ENCODE measurements around the gene FOXA2. TPM values are rescaled to one million over a fixed set of nuclear protein-coding genes. Genes with fewer than 3 reads are reported as not detected.

The FOXA2 gene
- total and polyA plus RNA-seq, 2 of the 13 experiments (the other 11 are each of a cell fraction or from before 2014, with no cell fraction given) = 8.8 to 12.2 TPM

DNA sequence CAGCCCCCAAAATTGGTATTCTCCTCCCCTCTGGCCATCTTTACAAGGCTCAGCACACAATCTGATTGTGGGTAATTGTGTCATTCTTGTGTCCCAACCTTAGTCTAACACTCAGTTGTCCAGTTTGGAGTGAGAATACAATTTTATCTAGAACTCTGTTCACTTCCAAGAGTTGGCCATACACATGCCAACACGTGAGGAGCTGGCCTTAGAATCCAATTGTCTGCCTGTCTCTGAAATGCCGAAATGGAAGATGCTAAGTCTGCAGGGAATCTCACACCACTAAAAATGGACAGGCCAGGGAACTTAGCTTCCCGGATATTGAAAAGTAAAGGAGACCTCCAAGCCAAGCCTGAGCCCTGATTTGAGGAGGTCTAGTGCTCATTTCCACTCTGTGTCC lies 12.3 kb downstream of the FOXA2 start:
- H3K36me3 ChIP-seq (replicated peaks in 1 of 2; ENCODE audit: control insufficient read depth in 1 of 2, insufficient read depth in 2 of 2, low read length in 2 of 2) = peaks cover 3 to 25% of the 10 kb centered on the region in 2 experiments; a peak in 4 of 5 replicates
- in situ Hi-C loops (cut with HindIII; ENCODE audit: extremely low pct_ligation_motif_present, low pct_unique_long_range_greater_than_20kb) (loop anchor here (10.0 kb wide), 2 partner anchors 783 to 1063 kb away; partner anchors contain the start of genes CST3 and NXT1), intact Hi-C loops (cut with micrococcal nuclease; ENCODE audit: unreplicated experiment) (no loop called here)
- H2AFZ ChIP-seq (ENCODE audit: low read length) = no peak overlapping the region
- no peak for ATAC-seq
- no peak for FAIRE-seq
- BruUV-seq (replicated peaks) = no TSS peak
- no peak overlapping the region for H3K4me3 ChIP-seq (replicated peaks in 1 of 3; ENCODE audit: insufficient read depth in 1 of 3, low read depth in 2 of 3, low read length in 3 of 3)
- 93% methylated on average over 3 of the region's 3 CpGs for WGBS (ENCODE audit: low lambda C conversion rate)
- CTCF ChIA-PET (ENCODE audit: low intra/inter-chr PET ratio, low total read pairs) = no interaction called here
- peak overlapping the region; percentile 38; the same call in 1 of the 2 replicates for H3K4me2 ChIP-seq (ENCODE audit: low read depth, low read length)
- no peaks in the 10 kb centered on the region; a peak in 1 of 5 replicates for H3K27me3 ChIP-seq (ENCODE audit: control insufficient read depth in 1 of 2, insufficient read depth in 2 of 2, low read length in 2 of 2)
- H3K9me3 ChIP-seq (ENCODE audit: low read length) = no peaks in the 10 kb centered on the region
- H3K27ac ChIP-seq (ENCODE audit: extremely low read length, insufficient read depth, low read length) = no peak overlapping the region
- peaks cover 27% of the 10 kb centered on the region; the same call in 1 of the 2 replicates for H4K20me1 ChIP-seq (ENCODE audit: insufficient read depth, low read length)
- POLR2A ChIA-PET = interaction anchor here (0.8 to 9.9 kb wide), 7 partner anchors 8 to 82 kb away, joined by 3 to 111 read pairs (median 51); partner anchors contain the start of gene FOXA2
- TF ChIP-seq POLR2AphosphoS5 (IDR thresholded peaks at IDR 0.05; ENCODE audit: low read depth, low read length) (peak; percentile 37; the same call in 1 of the 2 replicates), CCDC6 (CRISPR knock-in tag; IDR thresholded peaks at IDR 0.05) (0 out of 2 replicates have a peak, but pooled peaks have one; percentile 35), ZNF546 (CRISPR knock-in tag; conservative IDR thresholded peaks at IDR 0.05) (no peak), RBM22 (optimal IDR thresholded peaks at IDR 0.05; ENCODE audit: low read length) (peak; percentile 52)
- TF ChIP-seq, protein P1, sequence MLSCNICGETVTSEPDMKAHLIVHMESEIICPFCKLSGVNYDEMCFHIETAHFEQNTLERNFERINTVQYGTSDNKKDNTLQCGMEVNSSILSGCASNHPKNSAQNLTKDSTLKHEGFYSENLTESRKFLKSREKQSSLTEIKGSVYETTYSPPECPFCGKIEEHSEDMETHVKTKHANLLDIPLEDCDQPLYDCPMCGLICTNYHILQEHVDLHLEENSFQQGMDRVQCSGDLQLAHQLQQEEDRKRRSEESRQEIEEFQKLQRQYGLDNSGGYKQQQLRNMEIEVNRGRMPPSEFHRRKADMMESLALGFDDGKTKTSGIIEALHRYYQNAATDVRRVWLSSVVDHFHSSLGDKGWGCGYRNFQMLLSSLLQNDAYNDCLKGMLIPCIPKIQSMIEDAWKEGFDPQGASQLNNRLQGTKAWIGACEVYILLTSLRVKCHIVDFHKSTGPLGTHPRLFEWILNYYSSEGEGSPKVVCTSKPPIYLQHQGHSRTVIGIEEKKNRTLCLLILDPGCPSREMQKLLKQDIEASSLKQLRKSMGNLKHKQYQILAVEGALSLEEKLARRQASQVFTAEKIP (CRISPR knock-in tag; IDR thresholded peaks at IDR 0.05; ENCODE audit: borderline replicate concordance) = 0 out of 2 replicates have a peak, but pooled peaks have one; percentile 54
- no peak for DNase-seq (ENCODE audit: low spot score)
- H3K9ac ChIP-seq (ENCODE audit: insufficient read depth, low read depth, low read length) = no peak overlapping the region
- peaks cover 71% of the 10 kb centered on the region for H3K4me1 ChIP-seq (ENCODE audit: insufficient read depth, low read length)
- H3K79me2 ChIP-seq (ENCODE audit: insufficient read depth, low read length) = peaks cover 88% of the 10 kb centered on the region

DNA sequence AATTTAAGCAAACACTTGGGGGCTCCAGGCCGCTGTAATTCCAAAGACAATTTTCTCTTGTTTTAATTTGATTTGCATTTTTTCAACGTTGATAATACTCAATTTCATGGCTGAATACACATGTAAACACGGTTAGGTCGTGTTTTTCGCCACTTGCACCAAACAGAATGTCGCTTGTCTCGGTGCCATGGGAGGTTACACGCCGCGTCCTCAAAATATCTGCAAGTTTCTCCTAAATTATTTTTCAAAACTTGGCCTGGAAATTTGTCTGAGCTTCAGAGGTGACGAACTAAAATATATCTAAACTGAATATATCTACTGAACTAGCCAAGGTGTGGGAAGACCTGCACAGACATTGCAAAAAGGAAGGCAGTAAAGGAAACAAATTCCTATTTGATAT lies 15.0 kb downstream of the FOXA2 start:
- H2AFZ ChIP-seq (ENCODE audit: low read length) = no peak overlapping the region
- ChIA-PET POLR2A (interaction anchor here (0.7 to 7.4 kb wide), 5 partner anchors 17 to 78 kb away, joined by 3 to 57 read pairs (median 10); no protein-coding TSS in a partner anchor), CTCF (ENCODE audit: low intra/inter-chr PET ratio, low total read pairs) (no interaction called here)
- no peak overlapping the region for H3K4me3 ChIP-seq (replicated peaks in 1 of 3; ENCODE audit: insufficient read depth in 1 of 3, low read depth in 2 of 3, low read length in 3 of 3)
- no peak overlapping the region for H3K27ac ChIP-seq (ENCODE audit: extremely low read length, insufficient read depth, low read length)
- BruUV-seq (replicated peaks) = no TSS peak
- no peak overlapping the region for H3K4me2 ChIP-seq (ENCODE audit: low read depth, low read length)
- H3K36me3 ChIP-seq (replicated peaks in 1 of 2; ENCODE audit: control insufficient read depth in 1 of 2, insufficient read depth in 2 of 2, low read length in 2 of 2) = peaks cover 14 to 51% of the 10 kb centered on the region in 2 experiments
- no peak overlapping the region for H3K9ac ChIP-seq (ENCODE audit: insufficient read depth, low read depth, low read length)
- no peak for TF ChIP-seq POLR2A (IDR thresholded peaks at IDR 0.05; ENCODE audit: insufficient read depth in 1 of 2, low read depth in 2 of 2, low read length in 2 of 2)
- TF ChIP-seq, protein P2, sequence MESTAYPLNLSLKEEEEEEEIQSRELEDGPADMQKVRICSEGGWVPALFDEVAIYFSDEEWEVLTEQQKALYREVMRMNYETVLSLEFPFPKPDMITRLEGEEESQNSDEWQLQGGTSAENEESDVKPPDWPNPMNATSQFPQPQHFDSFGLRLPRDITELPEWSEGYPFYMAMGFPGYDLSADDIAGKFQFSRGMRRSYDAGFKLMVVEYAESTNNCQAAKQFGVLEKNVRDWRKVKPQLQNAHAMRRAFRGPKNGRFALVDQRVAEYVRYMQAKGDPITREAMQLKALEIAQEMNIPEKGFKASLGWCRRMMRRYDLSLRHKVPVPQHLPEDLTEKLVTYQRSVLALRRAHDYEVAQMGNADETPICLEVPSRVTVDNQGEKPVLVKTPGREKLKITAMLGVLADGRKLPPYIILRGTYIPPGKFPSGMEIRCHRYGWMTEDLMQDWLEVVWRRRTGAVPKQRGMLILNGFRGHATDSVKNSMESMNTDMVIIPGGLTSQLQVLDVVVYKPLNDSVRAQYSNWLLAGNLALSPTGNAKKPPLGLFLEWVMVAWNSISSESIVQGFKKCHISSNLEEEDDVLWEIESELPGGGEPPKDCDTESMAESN (CRISPR knock-in tag; conservative IDR thresholded peaks at IDR 0.05) = no peak
- TF ChIP-seq, protein P3, sequence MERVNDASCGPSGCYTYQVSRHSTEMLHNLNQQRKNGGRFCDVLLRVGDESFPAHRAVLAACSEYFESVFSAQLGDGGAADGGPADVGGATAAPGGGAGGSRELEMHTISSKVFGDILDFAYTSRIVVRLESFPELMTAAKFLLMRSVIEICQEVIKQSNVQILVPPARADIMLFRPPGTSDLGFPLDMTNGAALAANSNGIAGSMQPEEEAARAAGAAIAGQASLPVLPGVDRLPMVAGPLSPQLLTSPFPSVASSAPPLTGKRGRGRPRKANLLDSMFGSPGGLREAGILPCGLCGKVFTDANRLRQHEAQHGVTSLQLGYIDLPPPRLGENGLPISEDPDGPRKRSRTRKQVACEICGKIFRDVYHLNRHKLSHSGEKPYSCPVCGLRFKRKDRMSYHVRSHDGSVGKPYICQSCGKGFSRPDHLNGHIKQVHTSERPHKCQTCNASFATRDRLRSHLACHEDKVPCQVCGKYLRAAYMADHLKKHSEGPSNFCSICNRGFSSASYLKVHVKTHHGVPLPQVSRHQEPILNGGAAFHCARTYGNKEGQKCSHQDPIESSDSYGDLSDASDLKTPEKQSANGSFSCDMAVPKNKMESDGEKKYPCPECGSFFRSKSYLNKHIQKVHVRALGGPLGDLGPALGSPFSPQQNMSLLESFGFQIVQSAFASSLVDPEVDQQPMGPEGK (CRISPR knock-in tag; IDR thresholded peaks at IDR 0.05) = no peak
- TF ChIP-seq TMF1 (CRISPR knock-in tag; IDR thresholded peaks at IDR 0.05; ENCODE audit: low read depth) = no peak
- no peak for TF ChIP-seq FOSL1 (CRISPR knock-in tag; IDR thresholded peaks at IDR 0.05; ENCODE audit: borderline replicate concordance)
- no peaks in the 10 kb centered on the region for H3K9me3 ChIP-seq (ENCODE audit: low read length)
- intact Hi-C loops (cut with micrococcal nuclease; ENCODE audit: unreplicated experiment) (no loop called here), in situ Hi-C loops (cut with HindIII; ENCODE audit: extremely low pct_ligation_motif_present, low pct_unique_long_range_greater_than_20kb) (no loop called here)
- 97% methylated on average over 11 of the region's 11 CpGs for WGBS (ENCODE audit: low lambda C conversion rate)
- peaks cover 62% of the 10 kb centered on the region for H3K79me2 ChIP-seq (ENCODE audit: insufficient read depth, low read length)
- no peaks in the 10 kb centered on the region; a peak in 1 of 5 replicates for H3K27me3 ChIP-seq (ENCODE audit: control insufficient read depth in 1 of 2, insufficient read depth in 2 of 2, low read length in 2 of 2)
- no peak for DNase-seq (ENCODE audit: low spot score)
- peaks cover 57% of the 10 kb centered on the region for H3K4me1 ChIP-seq (ENCODE audit: insufficient read depth, low read length)
- no peak for ATAC-seq
- no peak for FAIRE-seq
- H4K20me1 ChIP-seq (ENCODE audit: insufficient read depth, low read length) = peaks cover 17% of the 10 kb centered on the region; the same call in 1 of the 2 replicates
